ENCODE results near the gene RNF152.

The RNF152 gene

GRCh38 chr18:61851279-61851678 is 41.5 kb downstream of the RNF152 start:
- DNase-seq (ENCODE audit: low spot score), result no peak
- no peak for TF ChIP-seq CTCF (IDR thresholded peaks at IDR 0.05; ENCODE audit: extremely low read depth, insufficient read depth, missing control alignments)
- in situ Hi-C loops (cut with MboI; ENCODE audit: low pct_unique_long_range_greater_than_20kb, low sequenced_read_pairs, unreplicated experiment), result loop anchor here (25.0 kb wide), 1 partner anchor 89 kb away; no protein-coding TSS in a partner anchor

- in situ Hi-C loops (cut with MboI; ENCODE audit: low pct_unique_long_range_greater_than_20kb, low sequenced_read_pairs, unreplicated experiment), result loop anchor here (25.0 kb wide), 1 partner anchor 88 kb away; no protein-coding TSS in a partner anchor
- no peak for DNase-seq (ENCODE audit: low spot score)
- TF ChIP-seq CTCF (IDR thresholded peaks at IDR 0.05; ENCODE audit: extremely low read depth, insufficient read depth, missing control alignments), result no peak
Observed at GRCh38 chr18:61850756-61851155, 42.1 kb downstream of the RNF152 start.

GRCh38 chr18:61847164-61847791 is 45.5 kb downstream of the RNF152 start:
- in situ Hi-C loops (cut with MboI; ENCODE audit: low pct_unique_long_range_greater_than_20kb, low sequenced_read_pairs, unreplicated experiment), result no loop called here
- no peak for DNase-seq (ENCODE audit: low spot score)
- no peak for TF ChIP-seq CTCF (IDR thresholded peaks at IDR 0.05; ENCODE audit: extremely low read depth, insufficient read depth, missing control alignments)

- no peak for TF ChIP-seq CTCF (IDR thresholded peaks at IDR 0.05; ENCODE audit: extremely low read depth, insufficient read depth, missing control alignments)
- no peak for DNase-seq (ENCODE audit: low spot score)
- in situ Hi-C loops (cut with MboI; ENCODE audit: low pct_unique_long_range_greater_than_20kb, low sequenced_read_pairs, unreplicated experiment), result no loop called here
Observed at GRCh38 chr18:61845197-61845596, 47.6 kb downstream of the RNF152 start.

GRCh38 chr18:61844726-61845125 is 48.1 kb downstream of the RNF152 start:
- no peak for TF ChIP-seq CTCF (IDR thresholded peaks at IDR 0.05; ENCODE audit: extremely low read depth, insufficient read depth, missing control alignments)
- in situ Hi-C loops (cut with MboI; ENCODE audit: low pct_unique_long_range_greater_than_20kb, low sequenced_read_pairs, unreplicated experiment), result no loop called here
- DNase-seq (ENCODE audit: low spot score), result no peak

GRCh38 chr18:61842146-61842545 is 50.7 kb downstream of the RNF152 start:
- in situ Hi-C loops (cut with MboI; ENCODE audit: low pct_unique_long_range_greater_than_20kb, low sequenced_read_pairs, unreplicated experiment), result no loop called here
- TF ChIP-seq CTCF (IDR thresholded peaks at IDR 0.05; ENCODE audit: extremely low read depth, insufficient read depth, missing control alignments), result no peak
- DNase-seq (ENCODE audit: low spot score), result no peak

Measured in GM13977 (cell line).